Spleen (tissue), 7 donors: ENCODE results near the gene FBXO38.

ENCODE experiments used
- POLR2A ChIP-seq, 3 donors: fragments of 450-650 bp; IDR thresholded peaks; one replicate each; pipeline ENCODE4 v1.5.1; 2017; ENCODE audit warnings: antibody characterized with exemption in 3 of 3, mild to moderate bottlenecking in 1 of 3
- TF ChIP-seq, protein P1 (sequence below), 11 experiments: fragments of 200-600 bp in 7 of 11; fragments of 450-650 bp in 4 of 11; sonication (generic) in 4 of 11; IDR thresholded peaks in 8 of 11; conservative IDR thresholded peaks in 3 of 11; 1 replicate in 7 of 11; 2 replicates in 4 of 11; pipeline versions ENCODE4 v1.4.0 to v1.8.0; 2016 to 2021; ENCODE audit warnings: antibody characterized with exemption in 11 of 11, inconsistent platforms in 4 of 11, mild to moderate bottlenecking in 1 of 11
- donor health status: DM: no; HTN: no; CAD: no; lungs with moderate emphysema.
- donor health status: DM: no; HTN: no; CAD: no.
- donor health status: DM: no; HTN: no; CAD: no.

DNA sequence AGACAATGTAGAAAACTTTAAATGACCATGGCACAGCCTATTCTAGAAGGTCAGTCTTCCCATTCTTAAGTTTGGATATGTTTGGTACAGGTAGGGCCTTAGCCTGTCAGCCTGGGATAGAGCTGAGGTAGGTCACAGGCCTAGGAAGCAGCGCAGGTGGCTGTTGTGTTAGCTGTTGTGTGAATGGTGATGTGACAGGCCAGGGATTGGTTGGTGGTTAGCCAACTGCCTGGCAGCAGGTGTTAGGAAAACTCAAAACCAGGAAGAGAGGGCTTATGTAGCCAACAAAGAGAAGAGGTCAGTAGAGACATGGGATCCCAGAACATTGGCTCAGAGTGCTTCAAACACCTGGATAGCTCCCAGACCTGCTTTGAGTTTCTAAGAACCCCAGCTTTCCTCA is 84.2 kb downstream of the FBXO38 start:
- TF ChIP-seq POLR2A (IDR thresholded peaks at IDR 0.05), result no peak
- TF ChIP-seq, protein P1, sequence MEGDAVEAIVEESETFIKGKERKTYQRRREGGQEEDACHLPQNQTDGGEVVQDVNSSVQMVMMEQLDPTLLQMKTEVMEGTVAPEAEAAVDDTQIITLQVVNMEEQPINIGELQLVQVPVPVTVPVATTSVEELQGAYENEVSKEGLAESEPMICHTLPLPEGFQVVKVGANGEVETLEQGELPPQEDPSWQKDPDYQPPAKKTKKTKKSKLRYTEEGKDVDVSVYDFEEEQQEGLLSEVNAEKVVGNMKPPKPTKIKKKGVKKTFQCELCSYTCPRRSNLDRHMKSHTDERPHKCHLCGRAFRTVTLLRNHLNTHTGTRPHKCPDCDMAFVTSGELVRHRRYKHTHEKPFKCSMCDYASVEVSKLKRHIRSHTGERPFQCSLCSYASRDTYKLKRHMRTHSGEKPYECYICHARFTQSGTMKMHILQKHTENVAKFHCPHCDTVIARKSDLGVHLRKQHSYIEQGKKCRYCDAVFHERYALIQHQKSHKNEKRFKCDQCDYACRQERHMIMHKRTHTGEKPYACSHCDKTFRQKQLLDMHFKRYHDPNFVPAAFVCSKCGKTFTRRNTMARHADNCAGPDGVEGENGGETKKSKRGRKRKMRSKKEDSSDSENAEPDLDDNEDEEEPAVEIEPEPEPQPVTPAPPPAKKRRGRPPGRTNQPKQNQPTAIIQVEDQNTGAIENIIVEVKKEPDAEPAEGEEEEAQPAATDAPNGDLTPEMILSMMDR (IDR thresholded peaks at IDR 0.05 in 8 of 11, conservative IDR thresholded peaks at IDR 0.05 in 3 of 11), result no peak
